ENCODE measurements around the gene FALEC. TPM values are rescaled to one million over a fixed set of nuclear protein-coding genes. Genes with fewer than 3 reads are reported as not detected.

Gene FALEC
- total and polyA plus RNA-seq, 2 experiments from 2014 or later: 1.7 TPM; not detected in 1

DNA sequence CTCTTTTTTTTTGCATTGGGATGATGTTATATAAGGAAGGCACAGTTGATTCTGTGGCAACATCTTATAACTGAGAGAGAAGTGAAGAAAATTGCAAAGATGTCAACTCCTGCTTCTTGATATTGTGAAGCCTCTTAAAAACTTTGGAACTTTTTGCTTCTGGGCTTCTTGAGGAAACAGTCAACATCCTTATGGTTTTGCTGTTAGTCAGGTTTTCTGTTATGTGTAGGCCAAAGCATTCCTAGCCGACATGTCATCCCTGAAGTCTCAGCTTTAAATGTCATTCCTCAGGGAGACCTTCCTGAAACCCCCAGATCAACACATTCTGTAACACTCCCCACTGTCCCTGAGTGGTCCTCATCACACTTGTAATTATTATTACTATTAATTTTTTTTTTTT lies 12.6 kb downstream of the FALEC start (continued):
- TF ChIP-seq, protein P1, sequence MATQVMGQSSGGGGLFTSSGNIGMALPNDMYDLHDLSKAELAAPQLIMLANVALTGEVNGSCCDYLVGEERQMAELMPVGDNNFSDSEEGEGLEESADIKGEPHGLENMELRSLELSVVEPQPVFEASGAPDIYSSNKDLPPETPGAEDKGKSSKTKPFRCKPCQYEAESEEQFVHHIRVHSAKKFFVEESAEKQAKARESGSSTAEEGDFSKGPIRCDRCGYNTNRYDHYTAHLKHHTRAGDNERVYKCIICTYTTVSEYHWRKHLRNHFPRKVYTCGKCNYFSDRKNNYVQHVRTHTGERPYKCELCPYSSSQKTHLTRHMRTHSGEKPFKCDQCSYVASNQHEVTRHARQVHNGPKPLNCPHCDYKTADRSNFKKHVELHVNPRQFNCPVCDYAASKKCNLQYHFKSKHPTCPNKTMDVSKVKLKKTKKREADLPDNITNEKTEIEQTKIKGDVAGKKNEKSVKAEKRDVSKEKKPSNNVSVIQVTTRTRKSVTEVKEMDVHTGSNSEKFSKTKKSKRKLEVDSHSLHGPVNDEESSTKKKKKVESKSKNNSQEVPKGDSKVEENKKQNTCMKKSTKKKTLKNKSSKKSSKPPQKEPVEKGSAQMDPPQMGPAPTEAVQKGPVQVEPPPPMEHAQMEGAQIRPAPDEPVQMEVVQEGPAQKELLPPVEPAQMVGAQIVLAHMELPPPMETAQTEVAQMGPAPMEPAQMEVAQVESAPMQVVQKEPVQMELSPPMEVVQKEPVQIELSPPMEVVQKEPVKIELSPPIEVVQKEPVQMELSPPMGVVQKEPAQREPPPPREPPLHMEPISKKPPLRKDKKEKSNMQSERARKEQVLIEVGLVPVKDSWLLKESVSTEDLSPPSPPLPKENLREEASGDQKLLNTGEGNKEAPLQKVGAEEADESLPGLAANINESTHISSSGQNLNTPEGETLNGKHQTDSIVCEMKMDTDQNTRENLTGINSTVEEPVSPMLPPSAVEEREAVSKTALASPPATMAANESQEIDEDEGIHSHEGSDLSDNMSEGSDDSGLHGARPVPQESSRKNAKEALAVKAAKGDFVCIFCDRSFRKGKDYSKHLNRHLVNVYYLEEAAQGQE (IDR thresholded peaks at IDR 0.05; ENCODE audit: unreplicated experiment): no peak

DNA sequence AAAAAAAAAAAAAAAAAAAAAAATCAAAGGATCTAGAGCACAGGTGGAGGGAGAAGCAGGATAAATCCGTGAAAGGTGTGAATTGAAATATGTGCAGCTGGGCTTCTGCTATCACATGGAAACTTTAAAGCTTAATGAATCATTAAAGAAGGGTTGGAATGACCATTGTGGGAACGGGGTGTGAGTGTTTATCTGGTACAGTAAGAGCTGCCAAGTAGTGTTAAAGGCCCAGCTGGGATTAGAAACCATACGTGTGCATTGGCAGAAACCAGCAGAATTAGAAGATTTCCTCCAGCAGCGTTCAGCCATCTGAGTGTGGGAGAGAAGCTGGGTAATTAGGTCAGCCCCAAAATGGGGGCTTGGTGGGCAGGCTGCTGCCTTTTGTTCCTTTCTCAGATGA lies 13.5 kb downstream of the FALEC start:
- Histone ChIP-seq H3K4me3 (no peak overlapping the region), H3K4me2 (no peak overlapping the region), H3K9me2 (ENCODE audit: insufficient read depth) (no peaks in the 10 kb centered on the region), H4K20me1 (replicated peaks; ENCODE audit: insufficient read depth) (no peaks in the 10 kb centered on the region), H3K27ac (ENCODE audit: low read depth) (no peak overlapping the region), H3K4me1 (ENCODE audit: insufficient read depth) (0 out of 2 replicates have a peak, but pooled peaks cover 2% of the 10 kb centered on the region), H2AFZ (no peak overlapping the region), H3K27me3 (ENCODE audit: insufficient read depth) (no peaks in the 10 kb centered on the region), H3K79me2 (replicated peaks; ENCODE audit: insufficient read depth) (no peaks in the 10 kb centered on the region), H3K36me3 (ENCODE audit: insufficient read depth) (no peaks in the 10 kb centered on the region), H3F3A (replicated peaks; ENCODE audit: low read depth) (peaks cover 7% of the 10 kb centered on the region; the same call in 1 of the 2 replicates)
- no peaks in the 10 kb centered on the region for H3K27me3 Mint-ChIP-seq (ENCODE audit: insufficient read depth, low read depth, poor library complexity)
- ATAC-seq: no peak
- H3K36me3 Mint-ChIP-seq (ENCODE audit: low read depth): no peaks in the 10 kb centered on the region
- no peak overlapping the region for H3K27ac Mint-ChIP-seq
- H3K9me3 Mint-ChIP-seq: no peaks in the 10 kb centered on the region
- no peak for DNase-seq (ENCODE audit: low spot score)
- peaks cover 7% of the 10 kb centered on the region for H3K4me1 Mint-ChIP-seq
- H3K4me3 Mint-ChIP-seq: no peak overlapping the region
- TF ChIP-seq EZH2phosphoT487 (IDR thresholded peaks at IDR 0.05; ENCODE audit: unreplicated experiment) (no peak), STAT1 (IDR thresholded peaks at IDR 0.05; ENCODE audit: unreplicated experiment) (no peak), EZH2 (IDR thresholded peaks at IDR 0.05; ENCODE audit: low read depth, unreplicated experiment) (no peak), ZNF331 (CRISPR knock-in tag; IDR thresholded peaks at IDR 0.05; ENCODE audit: low read depth) (no peak), JUNB (IDR thresholded peaks at IDR 0.05; ENCODE audit: unreplicated experiment) (no peak), ZNF114 (CRISPR knock-in tag; IDR thresholded peaks at IDR 0.05) (no peak), NANOG (IDR thresholded peaks at IDR 0.05; ENCODE audit: borderline replicate concordance) (no peak)
- TF ChIP-seq, protein P2, sequence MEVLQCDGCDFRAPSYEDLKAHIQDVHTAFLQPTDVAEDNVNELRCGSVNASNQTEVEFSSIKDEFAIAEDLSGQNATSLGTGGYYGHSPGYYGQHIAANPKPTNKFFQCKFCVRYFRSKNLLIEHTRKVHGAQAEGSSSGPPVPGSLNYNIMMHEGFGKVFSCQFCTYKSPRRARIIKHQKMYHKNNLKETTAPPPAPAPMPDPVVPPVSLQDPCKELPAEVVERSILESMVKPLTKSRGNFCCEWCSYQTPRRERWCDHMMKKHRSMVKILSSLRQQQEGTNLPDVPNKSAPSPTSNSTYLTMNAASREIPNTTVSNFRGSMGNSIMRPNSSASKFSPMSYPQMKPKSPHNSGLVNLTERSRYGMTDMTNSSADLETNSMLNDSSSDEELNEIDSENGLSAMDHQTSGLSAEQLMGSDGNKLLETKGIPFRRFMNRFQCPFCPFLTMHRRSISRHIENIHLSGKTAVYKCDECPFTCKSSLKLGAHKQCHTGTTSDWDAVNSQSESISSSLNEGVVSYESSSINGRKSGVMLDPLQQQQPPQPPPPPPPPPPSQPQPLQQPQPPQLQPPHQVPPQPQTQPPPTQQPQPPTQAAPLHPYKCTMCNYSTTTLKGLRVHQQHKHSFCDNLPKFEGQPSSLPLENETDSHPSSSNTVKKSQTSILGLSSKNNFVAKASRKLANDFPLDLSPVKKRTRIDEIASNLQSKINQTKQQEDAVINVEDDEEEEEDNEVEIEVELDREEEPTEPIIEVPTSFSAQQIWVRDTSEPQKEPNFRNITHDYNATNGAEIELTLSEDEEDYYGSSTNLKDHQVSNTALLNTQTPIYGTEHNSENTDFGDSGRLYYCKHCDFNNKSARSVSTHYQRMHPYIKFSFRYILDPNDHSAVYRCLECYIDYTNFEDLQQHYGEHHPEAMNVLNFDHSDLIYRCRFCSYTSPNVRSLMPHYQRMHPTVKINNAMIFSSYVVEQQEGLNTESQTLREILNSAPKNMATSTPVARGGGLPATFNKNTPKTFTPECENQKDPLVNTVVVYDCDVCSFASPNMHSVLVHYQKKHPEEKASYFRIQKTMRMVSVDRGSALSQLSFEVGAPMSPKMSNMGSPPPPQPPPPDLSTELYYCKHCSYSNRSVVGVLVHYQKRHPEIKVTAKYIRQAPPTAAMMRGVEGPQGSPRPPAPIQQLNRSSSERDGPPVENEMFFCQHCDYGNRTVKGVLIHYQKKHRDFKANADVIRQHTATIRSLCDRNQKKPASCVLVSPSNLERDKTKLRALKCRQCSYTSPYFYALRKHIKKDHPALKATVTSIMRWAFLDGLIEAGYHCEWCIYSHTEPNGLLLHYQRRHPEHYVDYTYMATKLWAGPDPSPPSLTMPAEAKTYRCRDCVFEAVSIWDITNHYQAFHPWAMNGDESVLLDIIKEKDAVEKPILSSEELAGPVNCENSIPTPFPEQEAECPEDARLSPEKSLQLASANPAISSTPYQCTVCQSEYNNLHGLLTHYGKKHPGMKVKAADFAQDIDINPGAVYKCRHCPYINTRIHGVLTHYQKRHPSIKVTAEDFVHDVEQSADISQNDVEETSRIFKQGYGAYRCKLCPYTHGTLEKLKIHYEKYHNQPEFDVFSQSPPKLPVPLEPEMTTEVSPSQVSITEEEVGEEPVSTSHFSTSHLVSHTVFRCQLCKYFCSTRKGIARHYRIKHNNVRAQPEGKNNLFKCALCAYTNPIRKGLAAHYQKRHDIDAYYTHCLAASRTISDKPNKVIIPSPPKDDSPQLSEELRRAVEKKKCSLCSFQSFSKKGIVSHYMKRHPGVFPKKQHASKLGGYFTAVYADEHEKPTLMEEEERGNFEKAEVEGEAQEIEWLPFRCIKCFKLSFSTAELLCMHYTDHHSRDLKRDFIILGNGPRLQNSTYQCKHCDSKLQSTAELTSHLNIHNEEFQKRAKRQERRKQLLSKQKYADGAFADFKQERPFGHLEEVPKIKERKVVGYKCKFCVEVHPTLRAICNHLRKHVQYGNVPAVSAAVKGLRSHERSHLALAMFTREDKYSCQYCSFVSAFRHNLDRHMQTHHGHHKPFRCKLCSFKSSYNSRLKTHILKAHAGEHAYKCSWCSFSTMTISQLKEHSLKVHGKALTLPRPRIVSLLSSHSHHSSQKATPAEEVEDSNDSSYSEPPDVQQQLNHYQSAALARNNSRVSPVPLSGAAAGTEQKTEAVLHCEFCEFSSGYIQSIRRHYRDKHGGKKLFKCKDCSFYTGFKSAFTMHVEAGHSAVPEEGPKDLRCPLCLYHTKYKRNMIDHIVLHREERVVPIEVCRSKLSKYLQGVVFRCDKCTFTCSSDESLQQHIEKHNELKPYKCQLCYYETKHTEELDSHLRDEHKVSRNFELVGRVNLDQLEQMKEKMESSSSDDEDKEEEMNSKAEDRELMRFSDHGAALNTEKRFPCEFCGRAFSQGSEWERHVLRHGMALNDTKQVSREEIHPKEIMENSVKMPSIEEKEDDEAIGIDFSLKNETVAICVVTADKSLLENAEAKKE (CRISPR knock-in tag; IDR thresholded peaks at IDR 0.05): no peak
- TF ChIP-seq, protein P3, sequence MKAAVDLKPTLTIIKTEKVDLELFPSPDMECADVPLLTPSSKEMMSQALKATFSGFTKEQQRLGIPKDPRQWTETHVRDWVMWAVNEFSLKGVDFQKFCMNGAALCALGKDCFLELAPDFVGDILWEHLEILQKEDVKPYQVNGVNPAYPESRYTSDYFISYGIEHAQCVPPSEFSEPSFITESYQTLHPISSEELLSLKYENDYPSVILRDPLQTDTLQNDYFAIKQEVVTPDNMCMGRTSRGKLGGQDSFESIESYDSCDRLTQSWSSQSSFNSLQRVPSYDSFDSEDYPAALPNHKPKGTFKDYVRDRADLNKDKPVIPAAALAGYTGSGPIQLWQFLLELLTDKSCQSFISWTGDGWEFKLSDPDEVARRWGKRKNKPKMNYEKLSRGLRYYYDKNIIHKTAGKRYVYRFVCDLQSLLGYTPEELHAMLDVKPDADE (IDR thresholded peaks at IDR 0.05): no peak
- TF ChIP-seq, protein P4, sequence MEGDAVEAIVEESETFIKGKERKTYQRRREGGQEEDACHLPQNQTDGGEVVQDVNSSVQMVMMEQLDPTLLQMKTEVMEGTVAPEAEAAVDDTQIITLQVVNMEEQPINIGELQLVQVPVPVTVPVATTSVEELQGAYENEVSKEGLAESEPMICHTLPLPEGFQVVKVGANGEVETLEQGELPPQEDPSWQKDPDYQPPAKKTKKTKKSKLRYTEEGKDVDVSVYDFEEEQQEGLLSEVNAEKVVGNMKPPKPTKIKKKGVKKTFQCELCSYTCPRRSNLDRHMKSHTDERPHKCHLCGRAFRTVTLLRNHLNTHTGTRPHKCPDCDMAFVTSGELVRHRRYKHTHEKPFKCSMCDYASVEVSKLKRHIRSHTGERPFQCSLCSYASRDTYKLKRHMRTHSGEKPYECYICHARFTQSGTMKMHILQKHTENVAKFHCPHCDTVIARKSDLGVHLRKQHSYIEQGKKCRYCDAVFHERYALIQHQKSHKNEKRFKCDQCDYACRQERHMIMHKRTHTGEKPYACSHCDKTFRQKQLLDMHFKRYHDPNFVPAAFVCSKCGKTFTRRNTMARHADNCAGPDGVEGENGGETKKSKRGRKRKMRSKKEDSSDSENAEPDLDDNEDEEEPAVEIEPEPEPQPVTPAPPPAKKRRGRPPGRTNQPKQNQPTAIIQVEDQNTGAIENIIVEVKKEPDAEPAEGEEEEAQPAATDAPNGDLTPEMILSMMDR (conservative IDR thresholded peaks at IDR 0.05; ENCODE audit: low read depth in 2 of 2): no peak

Measured in GM23338 (cell line).